ENCODE measurements around the gene TMTC4.

GRCh38 chr13:100604918-100605710 is 69.5 kb downstream of the TMTC4 start:
- no peak for TF ChIP-seq CTCF (IDR thresholded peaks at IDR 0.05)
- no peak for TF ChIP-seq EP300 (IDR thresholded peaks at IDR 0.05)
- TF ChIP-seq POLR2A (IDR thresholded peaks at IDR 0.05): no peak

All from upper lobe of left lung (tissue), 4 donors.